AG04449 (cell line): ENCODE data around the gene SLC19A3.

Source experiments
- CTCF ChIA-PET: fragments of 350-600 bp; formaldehyde crosslinking; extraction: SDS; loops from one replicate; lab custom pipeline; 2021; ENCODE audit warnings: antibody characterized with exemption; lab: Yijun Ruan, JAX
- POLR2A ChIA-PET: fragments of 400-600, 350-600 bp; formaldehyde crosslinking; extraction: SDS; loops from one replicate; lab custom pipeline; 2020; ENCODE audit warnings: antibody characterized with exemption, inconsistent platforms; lab: Yijun Ruan, JAX
- DNase-seq: peaks from one replicate; pipeline ENCODE4 v3.0.0-alpha.2; 2010; ENCODE audit warnings: low read depth, low spot score
- H3K4me3 ChIP-seq: 2 replicates; pipeline ENCODE4 v1.5.1; 2011; ENCODE audit warnings: low read depth, mild to moderate bottlenecking, control low read depth, low read length
- TF ChIP-seq, protein P1 (sequence below): IDR thresholded peaks from one replicate; pipeline ENCODE4 v1.5.1; 2011; ENCODE audit warnings: mild to moderate bottlenecking, moderate library complexity, low read length, control low read depth, inconsistent platforms; ENCODE audit not compliant: insufficient read depth; ENCODE audit errors: missing control alignments

The SLC19A3 gene

DNA sequence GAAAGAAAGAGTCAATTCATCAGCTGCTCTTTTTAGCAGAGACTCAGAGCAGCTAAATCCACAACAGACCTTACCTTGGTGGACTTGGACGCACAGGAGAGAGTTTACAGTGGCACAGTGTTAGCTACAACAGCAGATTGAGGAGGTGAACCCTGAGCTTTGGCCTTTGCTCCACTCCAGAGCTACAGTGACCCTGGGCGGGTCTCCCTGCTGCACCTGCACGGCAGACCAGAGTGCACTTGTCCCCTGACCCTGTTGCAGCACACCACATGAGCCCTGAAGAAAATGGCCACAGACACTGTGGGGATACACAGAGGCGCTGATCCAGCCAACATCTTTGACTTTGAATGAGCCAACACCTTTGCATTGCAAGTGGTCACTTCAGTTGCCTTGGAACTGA, 11.0 kb downstream of the SLC19A3 start:
- no peak for DNase-seq
- POLR2A ChIA-PET: no interaction called here
- H3K4me3 ChIP-seq: no peak overlapping the region
- CTCF ChIA-PET: no interaction called here
- TF ChIP-seq, protein P1, sequence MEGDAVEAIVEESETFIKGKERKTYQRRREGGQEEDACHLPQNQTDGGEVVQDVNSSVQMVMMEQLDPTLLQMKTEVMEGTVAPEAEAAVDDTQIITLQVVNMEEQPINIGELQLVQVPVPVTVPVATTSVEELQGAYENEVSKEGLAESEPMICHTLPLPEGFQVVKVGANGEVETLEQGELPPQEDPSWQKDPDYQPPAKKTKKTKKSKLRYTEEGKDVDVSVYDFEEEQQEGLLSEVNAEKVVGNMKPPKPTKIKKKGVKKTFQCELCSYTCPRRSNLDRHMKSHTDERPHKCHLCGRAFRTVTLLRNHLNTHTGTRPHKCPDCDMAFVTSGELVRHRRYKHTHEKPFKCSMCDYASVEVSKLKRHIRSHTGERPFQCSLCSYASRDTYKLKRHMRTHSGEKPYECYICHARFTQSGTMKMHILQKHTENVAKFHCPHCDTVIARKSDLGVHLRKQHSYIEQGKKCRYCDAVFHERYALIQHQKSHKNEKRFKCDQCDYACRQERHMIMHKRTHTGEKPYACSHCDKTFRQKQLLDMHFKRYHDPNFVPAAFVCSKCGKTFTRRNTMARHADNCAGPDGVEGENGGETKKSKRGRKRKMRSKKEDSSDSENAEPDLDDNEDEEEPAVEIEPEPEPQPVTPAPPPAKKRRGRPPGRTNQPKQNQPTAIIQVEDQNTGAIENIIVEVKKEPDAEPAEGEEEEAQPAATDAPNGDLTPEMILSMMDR: no peak

DNA sequence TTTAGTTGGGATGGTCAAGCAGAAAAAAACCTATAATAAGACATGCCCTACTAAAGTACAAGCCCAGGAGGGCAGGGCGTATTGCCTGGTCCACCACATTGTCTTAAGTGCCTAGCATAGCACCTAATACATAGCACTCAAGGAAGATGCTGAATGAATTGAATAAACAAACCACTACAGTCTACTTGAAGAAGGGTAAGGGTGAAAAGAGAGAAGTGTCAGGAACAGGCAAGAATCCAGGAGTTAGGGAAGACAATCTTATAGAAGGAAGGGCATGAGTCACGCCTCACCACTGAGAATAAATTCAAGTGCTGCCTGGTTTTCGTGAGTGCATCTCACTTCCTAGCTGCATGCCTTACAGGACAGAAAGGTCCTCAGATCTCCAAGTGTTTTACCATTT, 13.9 kb downstream of the SLC19A3 start:
- H3K4me3 ChIP-seq: no peak overlapping the region
- TF ChIP-seq, protein P1: no peak
- POLR2A ChIA-PET: no interaction called here
- CTCF ChIA-PET: no interaction called here
- DNase-seq: no peak

DNA sequence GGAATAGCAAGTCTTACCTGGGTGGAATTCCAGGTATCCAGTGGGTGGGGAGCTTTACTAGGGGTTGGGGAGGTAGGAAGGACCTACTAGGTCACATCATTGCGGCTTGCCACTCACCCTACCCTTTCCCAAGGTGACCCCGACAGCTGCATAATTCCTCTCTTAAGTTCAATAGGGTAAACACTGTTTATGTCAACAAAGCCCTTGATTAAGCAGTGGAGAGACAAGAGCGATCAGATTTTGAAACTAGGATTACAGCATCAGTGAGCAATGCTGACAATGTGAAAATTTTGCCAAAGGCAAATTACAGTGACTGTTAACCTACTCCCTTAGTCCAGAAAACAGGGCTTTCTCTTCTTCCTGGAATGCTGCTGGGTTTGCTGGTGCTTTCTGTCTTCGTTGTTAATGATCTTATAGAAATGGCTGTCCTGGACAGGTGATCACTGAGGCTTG, 14.5 kb downstream of the SLC19A3 start:
- TF ChIP-seq, protein P1: no peak
- ChIA-PET CTCF (interaction anchor here (0.9 kb wide), 1 partner anchor 44 kb away, joined by 4 read pairs; no protein-coding TSS in a partner anchor), POLR2A (no interaction called here)
- H3K4me3 ChIP-seq: no peak overlapping the region
- DNase-seq: no peak

DNA sequence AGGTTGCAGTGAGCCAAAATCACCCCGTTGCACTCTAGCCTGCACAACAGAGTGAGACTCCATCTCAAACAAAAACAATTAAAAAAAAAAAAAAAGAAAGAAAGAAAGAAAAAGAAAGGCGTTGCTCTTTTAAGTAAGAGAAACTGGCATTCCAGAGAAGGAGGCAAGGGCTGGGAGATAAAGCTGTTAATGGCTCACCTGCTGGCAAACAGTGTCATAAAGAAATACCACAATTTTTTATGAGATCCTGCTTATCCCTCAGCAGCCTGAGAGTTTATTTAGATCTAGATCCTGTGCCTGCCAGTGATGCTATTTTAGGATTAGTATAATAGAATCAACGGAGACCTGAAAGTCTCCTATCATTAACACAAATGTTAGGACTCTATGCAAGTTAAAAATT, 16.3 kb downstream of the SLC19A3 start:
- ChIA-PET CTCF (no interaction called here), POLR2A (no interaction called here)
- TF ChIP-seq, protein P1: no peak
- no peak overlapping the region for H3K4me3 ChIP-seq
- DNase-seq: no peak

DNA sequence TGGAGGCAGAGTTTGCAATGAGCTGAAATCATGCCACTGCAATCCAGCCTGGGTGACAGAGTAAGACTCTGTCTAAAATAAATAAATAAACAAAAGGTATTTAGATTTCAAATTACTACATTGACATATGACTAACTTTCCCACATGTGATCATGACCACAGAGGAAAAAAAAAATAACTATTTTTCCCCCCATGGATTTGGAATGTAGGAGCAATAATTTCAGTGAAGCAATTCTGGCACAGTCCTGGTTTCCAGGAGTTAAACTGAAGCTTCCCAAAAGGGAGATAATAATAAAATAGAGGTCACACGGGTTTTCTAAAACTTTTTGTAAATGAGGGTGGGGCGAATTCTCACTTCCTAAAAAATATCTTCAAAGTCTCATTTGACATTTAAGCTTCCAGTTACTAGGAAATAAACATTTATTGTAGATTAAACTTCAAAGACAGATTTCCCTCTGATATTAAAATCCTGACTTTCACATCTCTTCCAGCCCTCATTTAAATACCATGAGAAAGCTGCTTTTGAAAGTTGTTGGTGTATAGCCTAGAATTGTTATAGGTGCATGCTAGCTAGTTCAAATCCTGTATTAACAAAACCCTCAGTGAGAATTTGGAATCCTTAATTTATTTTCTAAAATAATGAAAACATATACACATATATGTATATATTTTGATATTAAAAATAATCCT, 20.7 kb downstream of the SLC19A3 start:
- POLR2A ChIA-PET: no interaction called here
- DNase-seq: no peak

DNA sequence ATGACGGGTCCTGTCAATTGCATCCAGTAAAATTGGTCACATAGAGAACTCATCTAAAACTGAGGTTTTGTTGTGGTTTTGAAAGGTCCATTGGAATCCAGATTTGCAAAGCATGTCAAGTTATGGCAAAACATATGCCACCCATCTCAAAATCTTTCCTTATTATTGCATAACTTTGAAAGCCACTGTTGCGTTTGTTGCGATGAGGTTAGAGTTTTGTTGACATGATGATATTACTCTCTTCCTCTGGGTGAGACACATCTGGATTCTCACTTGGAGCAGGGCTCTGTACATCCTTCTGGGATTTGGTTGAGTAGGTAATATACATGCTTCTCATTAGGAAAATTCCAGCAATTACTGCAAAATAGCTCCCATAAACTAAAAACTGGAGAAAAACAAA, 30.6 kb downstream of the SLC19A3 start:
- DNase-seq: no peak
- ChIA-PET CTCF (no interaction called here), POLR2A (no interaction called here)
- H3K4me3 ChIP-seq: no peak overlapping the region
- TF ChIP-seq, protein P1: no peak

More for the DNA sequence above, 20.7 kb downstream of the SLC19A3 start:
- CTCF ChIA-PET: interaction anchor here (0.8 to 1.0 kb wide), 2 partner anchors 38 to 69 kb away, joined by 3 read pairs; no protein-coding TSS in a partner anchor
- H3K4me3 ChIP-seq: no peak overlapping the region
- TF ChIP-seq, protein P1: no peak
